ENCODE data around the gene NOTO.

NOTO gene

DNA sequence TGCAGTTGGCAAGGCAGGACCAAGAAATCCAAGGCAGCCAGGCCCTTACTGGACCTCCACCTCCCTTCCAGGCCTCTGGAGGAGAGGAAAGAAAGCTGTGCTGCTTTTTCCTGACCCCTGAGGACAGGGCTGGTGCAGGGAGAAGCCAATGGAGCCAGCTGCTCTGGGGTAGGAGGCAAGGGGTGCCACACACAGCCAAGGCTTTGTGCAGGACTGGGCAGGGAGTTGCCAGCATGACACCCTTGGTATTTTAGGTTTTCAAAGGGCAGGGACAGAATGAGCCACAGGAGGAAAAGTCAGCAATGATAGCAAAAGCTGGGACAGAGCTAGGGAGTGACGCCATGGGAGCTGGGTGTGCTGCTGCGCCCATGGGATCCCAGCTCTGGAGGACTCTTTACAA is 54.6 kb downstream of the NOTO start:
- H3K4me3 ChIP-seq (replicated peaks; ENCODE audit: low read depth, low read length): no peak overlapping the region
- TF ChIP-seq, protein P1, sequence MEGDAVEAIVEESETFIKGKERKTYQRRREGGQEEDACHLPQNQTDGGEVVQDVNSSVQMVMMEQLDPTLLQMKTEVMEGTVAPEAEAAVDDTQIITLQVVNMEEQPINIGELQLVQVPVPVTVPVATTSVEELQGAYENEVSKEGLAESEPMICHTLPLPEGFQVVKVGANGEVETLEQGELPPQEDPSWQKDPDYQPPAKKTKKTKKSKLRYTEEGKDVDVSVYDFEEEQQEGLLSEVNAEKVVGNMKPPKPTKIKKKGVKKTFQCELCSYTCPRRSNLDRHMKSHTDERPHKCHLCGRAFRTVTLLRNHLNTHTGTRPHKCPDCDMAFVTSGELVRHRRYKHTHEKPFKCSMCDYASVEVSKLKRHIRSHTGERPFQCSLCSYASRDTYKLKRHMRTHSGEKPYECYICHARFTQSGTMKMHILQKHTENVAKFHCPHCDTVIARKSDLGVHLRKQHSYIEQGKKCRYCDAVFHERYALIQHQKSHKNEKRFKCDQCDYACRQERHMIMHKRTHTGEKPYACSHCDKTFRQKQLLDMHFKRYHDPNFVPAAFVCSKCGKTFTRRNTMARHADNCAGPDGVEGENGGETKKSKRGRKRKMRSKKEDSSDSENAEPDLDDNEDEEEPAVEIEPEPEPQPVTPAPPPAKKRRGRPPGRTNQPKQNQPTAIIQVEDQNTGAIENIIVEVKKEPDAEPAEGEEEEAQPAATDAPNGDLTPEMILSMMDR (IDR thresholded peaks at IDR 0.05; ENCODE audit: low read depth, low read length, missing control alignments): no peak
- no peak for DNase-seq (ENCODE audit: extremely low read depth, low read depth)

DNA sequence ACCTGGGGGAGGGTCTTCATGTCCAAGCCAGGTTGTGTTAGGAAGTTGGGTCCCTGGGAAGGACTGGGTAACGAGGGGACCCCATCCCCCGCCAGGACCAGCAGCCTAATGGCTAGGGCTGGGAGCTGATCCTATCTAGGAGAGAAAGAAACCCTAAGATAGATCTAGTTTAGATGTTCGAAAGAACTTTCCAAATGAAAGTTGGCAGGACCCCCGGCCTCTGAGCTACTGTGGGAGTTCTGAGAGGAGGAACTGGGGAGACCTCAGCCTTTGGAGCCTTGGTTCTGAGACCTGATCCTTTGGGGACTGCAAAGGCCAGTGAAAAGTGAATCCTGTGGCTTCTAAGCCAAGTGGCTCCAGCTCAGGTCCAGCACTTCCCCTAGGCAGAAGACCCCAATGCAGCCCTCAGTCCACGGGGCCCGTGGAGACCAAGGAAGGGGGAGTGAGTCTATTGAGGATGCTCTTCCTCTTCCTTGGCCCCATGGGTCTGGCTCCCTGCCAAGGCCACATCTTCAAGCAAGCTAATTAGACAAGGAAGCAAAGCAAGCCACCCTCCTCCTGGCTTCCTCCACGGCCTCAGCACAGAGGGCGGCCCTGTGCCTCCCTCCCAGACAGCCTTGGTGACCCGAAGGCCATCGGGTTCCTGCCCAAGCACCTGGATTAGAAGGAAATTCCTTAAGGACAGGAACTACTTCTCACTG is 55.2 kb downstream of the NOTO start:
- no peak overlapping the region for H3K4me3 ChIP-seq (replicated peaks; ENCODE audit: low read depth, low read length)
- DNase-seq (ENCODE audit: extremely low read depth, low read depth): no peak
- TF ChIP-seq, protein P1 (IDR thresholded peaks at IDR 0.05; ENCODE audit: low read depth, low read length, missing control alignments): no peak

DNA sequence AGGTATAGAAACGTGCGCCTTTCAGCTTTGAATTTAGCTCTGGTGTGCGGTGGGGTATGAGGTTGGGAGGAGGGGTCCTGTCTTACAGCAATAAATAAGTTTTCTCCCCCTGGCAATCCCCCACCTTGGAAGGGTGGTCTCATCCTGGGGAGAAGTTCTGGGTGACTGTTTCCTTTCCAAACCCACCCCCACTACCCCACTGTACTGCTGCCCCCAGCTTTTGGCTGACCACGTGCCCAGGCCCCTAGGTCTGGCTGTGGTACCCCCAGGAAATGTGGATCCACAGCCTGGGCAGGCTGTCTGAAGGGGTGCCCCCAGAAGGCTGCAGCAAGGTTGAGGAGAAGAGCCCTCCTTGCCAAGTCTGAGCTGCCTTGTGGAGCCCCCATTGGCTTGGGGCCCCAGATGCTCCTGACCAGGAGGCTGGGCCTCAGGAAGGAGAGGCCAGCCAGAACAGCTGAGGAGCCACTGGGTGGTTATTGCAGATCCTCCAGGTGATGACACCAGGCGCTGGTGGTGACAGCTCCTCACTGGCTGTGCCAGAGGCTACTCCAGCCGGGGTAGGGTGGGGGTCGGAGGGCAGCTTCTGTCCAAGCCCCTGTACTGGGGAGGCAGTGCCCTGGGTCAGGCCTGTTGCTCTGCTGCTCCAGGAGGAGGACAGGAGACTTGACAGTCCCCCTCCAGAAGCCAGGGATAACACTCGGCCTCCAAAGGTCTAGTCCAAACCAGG is 56.0 kb downstream of the NOTO start:
- DNase-seq (ENCODE audit: extremely low read depth, low read depth): no peak
- TF ChIP-seq, protein P1 (IDR thresholded peaks at IDR 0.05; ENCODE audit: low read depth, low read length, missing control alignments): no peak
- no peak overlapping the region for H3K4me3 ChIP-seq (replicated peaks; ENCODE audit: low read depth, low read length)

DNA sequence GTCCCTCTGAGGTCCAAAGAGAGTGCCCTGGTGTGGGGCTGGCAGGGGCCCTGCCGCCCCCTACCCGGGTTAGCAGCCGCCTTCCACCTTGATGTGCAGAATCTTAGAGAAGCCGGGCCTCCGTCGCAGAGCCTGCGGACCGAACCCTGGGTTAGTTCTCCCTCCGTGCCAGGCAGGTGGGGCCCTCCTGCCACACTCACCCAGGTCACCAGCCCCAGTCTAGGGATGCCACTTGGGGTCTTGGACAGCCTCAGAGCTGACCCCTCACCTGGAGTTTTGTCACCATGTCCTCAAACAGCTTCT is 56.5 kb downstream of the NOTO start:
- TF ChIP-seq, protein P1 (IDR thresholded peaks at IDR 0.05; ENCODE audit: low read depth, low read length, missing control alignments): no peak
- no peak for DNase-seq (ENCODE audit: extremely low read depth, low read depth)
- no peak overlapping the region for H3K4me3 ChIP-seq (replicated peaks; ENCODE audit: low read depth, low read length)

DNA sequence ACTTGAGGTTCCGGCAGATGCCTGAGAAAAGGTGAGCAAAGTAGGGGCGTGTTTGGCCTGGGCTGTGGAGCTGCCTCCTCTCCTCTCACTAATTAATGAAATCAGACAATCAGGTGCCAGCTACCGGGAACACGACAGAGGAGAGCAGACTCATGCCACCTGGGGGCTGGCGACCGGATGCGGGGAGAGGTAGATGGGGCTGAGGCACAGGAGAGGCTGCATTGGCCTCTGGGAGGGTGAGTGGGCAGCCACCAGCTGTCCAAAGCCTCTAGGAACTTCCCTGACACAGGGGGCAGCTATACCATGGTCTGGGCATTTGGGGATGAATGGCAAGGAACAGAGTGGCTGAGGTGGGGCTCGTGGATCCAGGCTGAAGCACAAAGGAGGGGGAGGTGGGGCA is 56.9 kb downstream of the NOTO start:
- TF ChIP-seq, protein P1 (IDR thresholded peaks at IDR 0.05; ENCODE audit: low read depth, low read length, missing control alignments): no peak

DNA sequence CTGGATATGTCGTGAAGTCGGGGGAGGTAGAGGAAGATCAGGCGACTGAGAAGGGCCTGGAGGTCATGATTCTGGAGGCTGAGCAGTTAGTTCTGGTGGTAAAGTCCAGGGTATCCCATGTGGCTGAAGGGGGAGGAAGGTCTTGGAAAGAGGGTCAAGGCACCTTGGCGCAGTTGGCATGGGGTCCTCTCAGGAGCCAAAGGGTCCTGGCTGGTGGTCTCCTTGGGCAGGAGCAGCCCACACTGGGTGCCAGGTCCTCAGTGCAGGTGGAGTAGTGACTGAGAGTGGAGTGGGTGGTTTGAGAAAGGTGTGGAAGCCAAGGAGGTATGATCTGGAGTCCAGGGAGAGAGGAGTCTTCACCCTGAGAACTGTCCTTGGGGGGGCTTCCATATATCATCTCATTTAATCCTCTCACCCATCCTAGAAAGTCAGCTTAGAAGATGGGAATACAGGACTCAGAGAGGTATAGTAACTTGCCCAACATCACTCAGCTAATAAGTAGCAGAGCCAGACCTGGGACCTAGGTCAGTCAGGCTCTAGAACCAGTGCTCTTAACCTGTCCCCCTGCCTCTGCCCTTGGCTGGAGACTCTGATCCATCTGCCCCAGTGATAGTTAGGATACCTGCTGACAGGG is 57.4 kb downstream of the NOTO start:
- no peak for DNase-seq (ENCODE audit: extremely low read depth, low read depth)
- TF ChIP-seq, protein P1 (IDR thresholded peaks at IDR 0.05; ENCODE audit: low read depth, low read length, missing control alignments): no peak
- no peak overlapping the region for H3K4me3 ChIP-seq (replicated peaks; ENCODE audit: low read depth, low read length)

More for the DNA sequence above, 56.9 kb downstream of the NOTO start:
- no peak for DNase-seq (ENCODE audit: extremely low read depth, low read depth)
- H3K4me3 ChIP-seq (replicated peaks; ENCODE audit: low read depth, low read length): no peak overlapping the region
